Cardiac fibroblast (primary cell): ENCODE data around the gene MNT.
"Not testable (repeated sequence)": the region's sequence is repeated elsewhere in the genome, so short reads cannot be mapped to it uniquely, and the experiment has no call there.

ENCODE experiments used
- DNase-seq, 2 donors: peaks; one replicate each; pipeline versions ENCODE4 v3.0.0 to v3.0.0-alpha.2; 2010; ENCODE audit warnings: low read depth in 2 of 2
- H3K4me3 ChIP-seq, 2 donors: replicated peaks in 1 of 2; 1 replicate in 1 of 2; 2 replicates in 1 of 2; pipeline ENCODE4 v1.5.1; 2011; ENCODE audit warnings: low read depth in 2 of 2, low read length in 2 of 2, mild to moderate bottlenecking in 2 of 2, moderate library complexity in 1 of 2
- TF ChIP-seq, protein P1 (sequence below): IDR thresholded peaks from one replicate; pipeline ENCODE4 v1.5.1; 2011; ENCODE audit warnings: low read depth, mild to moderate bottlenecking, low read length, inconsistent platforms

The MNT gene

GRCh38 chr17:2400877-2401425 lies at the start of gene MNT:
MNT (minus strand) TSS chr17:2401060; CDS start chr17:2400712, 348 bp downstream.
- TF ChIP-seq, protein P1, sequence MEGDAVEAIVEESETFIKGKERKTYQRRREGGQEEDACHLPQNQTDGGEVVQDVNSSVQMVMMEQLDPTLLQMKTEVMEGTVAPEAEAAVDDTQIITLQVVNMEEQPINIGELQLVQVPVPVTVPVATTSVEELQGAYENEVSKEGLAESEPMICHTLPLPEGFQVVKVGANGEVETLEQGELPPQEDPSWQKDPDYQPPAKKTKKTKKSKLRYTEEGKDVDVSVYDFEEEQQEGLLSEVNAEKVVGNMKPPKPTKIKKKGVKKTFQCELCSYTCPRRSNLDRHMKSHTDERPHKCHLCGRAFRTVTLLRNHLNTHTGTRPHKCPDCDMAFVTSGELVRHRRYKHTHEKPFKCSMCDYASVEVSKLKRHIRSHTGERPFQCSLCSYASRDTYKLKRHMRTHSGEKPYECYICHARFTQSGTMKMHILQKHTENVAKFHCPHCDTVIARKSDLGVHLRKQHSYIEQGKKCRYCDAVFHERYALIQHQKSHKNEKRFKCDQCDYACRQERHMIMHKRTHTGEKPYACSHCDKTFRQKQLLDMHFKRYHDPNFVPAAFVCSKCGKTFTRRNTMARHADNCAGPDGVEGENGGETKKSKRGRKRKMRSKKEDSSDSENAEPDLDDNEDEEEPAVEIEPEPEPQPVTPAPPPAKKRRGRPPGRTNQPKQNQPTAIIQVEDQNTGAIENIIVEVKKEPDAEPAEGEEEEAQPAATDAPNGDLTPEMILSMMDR = no peak
- peak within 1 kb of the TSS; percentile 87 to 98 for H3K4me3 ChIP-seq
- peak; percentile 94 to 99 for DNase-seq

GRCh38 chr17:2450016-2450650 lies 49.3 kb upstream of the MNT start:
- TF ChIP-seq, protein P1 = no peak
- no peak overlapping the region for H3K4me3 ChIP-seq
- DNase-seq = no peak

- peak in 1 of 2 donors; percentile 9 for DNase-seq
- TF ChIP-seq, protein P1 = no peak
- no peak overlapping the region for H3K4me3 ChIP-seq
Measured at GRCh38 chr17:2449486-2449885, 48.6 kb upstream of the MNT start.

DNA sequence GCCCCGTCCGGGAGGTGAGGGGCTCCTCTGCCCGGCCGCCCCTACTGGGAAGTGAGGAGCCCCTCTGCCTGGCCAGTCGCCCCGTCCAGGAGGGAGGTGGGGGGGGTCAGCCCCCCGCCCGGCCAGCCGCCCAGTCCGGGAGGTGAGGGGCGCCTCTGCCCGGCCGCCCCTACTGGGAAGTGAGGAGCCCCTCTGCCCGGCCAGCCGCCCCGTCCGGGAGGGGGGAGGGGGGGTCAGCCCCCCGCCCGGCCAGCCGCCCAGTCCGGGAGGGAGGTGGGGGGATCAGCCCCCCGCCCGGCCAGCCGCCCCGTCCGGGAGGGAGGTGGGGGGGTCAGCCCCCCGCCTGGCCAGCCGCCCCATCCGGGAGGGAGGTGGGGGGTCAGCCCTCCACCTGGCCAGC lies 46.6 kb upstream of the MNT start:
- not testable (repeated sequence) for H3K4me3 ChIP-seq, DNase-seq

DNA sequence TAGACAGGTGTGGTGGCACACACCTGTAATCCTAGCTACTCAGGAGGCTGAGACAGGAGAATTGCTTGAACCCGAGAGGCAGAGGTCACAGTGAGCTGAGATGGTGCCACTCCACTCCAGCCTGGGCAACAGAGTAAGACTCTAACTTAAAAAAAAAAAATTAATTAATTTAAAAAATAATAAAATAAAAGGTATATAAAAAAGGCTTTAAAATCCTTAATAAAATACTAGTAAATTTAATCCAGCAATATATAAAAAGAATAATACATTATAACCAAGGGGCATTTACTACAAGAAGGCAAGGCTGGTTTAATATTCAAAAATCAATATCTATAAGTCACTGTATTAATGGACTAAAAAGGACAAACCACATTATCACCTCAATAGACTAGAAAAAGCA lies 44.8 kb upstream of the MNT start:
- no peak for DNase-seq
- no peak overlapping the region for H3K4me3 ChIP-seq
- TF ChIP-seq, protein P1 = no peak

- no peak overlapping the region for H3K4me3 ChIP-seq
- TF ChIP-seq, protein P1 = no peak
- DNase-seq = no peak
Measured at GRCh38 chr17:2444382-2444781, 43.5 kb upstream of the MNT start.

- no peak for DNase-seq
- no peak overlapping the region for H3K4me3 ChIP-seq
- TF ChIP-seq, protein P1 = no peak
Measured at GRCh38 chr17:2442166-2442565, 41.3 kb upstream of the MNT start.
